ENCODE measurements around the gene MAPK7. TPM values are rescaled to one million over a fixed set of nuclear protein-coding genes. Genes with fewer than 3 reads are reported as not detected.

Gene MAPK7
- total RNA-seq, 1 donor from 2014 or later, result 44.3 TPM

GRCh38 chr17:19365833-19366636 lies 12.3 kb upstream of the MAPK7 start:
- Mint-ChIP-seq H3K27me3 (no peaks in the 10 kb centered on the region), H3K36me3 (no peaks in the 10 kb centered on the region), H3K4me1 (ENCODE audit: unreplicated experiment) (peaks cover 13% of the 10 kb centered on the region), H3K27ac (peak overlapping the region; percentile 7), H3K4me3 (no peak overlapping the region), H3K9me3 (no peaks in the 10 kb centered on the region)
- no peak for TF ChIP-seq CTCF (conservative IDR thresholded peaks at IDR 0.05)
- DNase-seq (ENCODE audit: extremely low spot score, unreplicated experiment), result no peak

- Mint-ChIP-seq H3K4me3 (no peak overlapping the region), H3K27ac (no peak overlapping the region), H3K27me3 (no peaks in the 10 kb centered on the region), H3K4me1 (ENCODE audit: unreplicated experiment) (peaks cover 9% of the 10 kb centered on the region), H3K36me3 (no peaks in the 10 kb centered on the region), H3K9me3 (no peaks in the 10 kb centered on the region)
- DNase-seq (ENCODE audit: extremely low spot score, unreplicated experiment), result no peak
- no peak for TF ChIP-seq CTCF (conservative IDR thresholded peaks at IDR 0.05)
These were observed 11.7 kb upstream of the MAPK7 start for GRCh38 chr17:19366637-19366972.

- DNase-seq (ENCODE audit: extremely low spot score, unreplicated experiment), result no peak
- no peak overlapping the region for H3K27ac Mint-ChIP-seq
- no peaks in the 10 kb centered on the region for H3K36me3 Mint-ChIP-seq
- no peaks in the 10 kb centered on the region for H3K9me3 Mint-ChIP-seq
- H3K4me1 Mint-ChIP-seq (ENCODE audit: unreplicated experiment), result peaks cover 3% of the 10 kb centered on the region
- TF ChIP-seq CTCF (conservative IDR thresholded peaks at IDR 0.05), result no peak
- no peaks in the 10 kb centered on the region for H3K27me3 Mint-ChIP-seq
- no peak overlapping the region for H3K4me3 Mint-ChIP-seq
These were observed 10.1 kb upstream of the MAPK7 start for GRCh38 chr17:19368229-19368628.

DNA sequence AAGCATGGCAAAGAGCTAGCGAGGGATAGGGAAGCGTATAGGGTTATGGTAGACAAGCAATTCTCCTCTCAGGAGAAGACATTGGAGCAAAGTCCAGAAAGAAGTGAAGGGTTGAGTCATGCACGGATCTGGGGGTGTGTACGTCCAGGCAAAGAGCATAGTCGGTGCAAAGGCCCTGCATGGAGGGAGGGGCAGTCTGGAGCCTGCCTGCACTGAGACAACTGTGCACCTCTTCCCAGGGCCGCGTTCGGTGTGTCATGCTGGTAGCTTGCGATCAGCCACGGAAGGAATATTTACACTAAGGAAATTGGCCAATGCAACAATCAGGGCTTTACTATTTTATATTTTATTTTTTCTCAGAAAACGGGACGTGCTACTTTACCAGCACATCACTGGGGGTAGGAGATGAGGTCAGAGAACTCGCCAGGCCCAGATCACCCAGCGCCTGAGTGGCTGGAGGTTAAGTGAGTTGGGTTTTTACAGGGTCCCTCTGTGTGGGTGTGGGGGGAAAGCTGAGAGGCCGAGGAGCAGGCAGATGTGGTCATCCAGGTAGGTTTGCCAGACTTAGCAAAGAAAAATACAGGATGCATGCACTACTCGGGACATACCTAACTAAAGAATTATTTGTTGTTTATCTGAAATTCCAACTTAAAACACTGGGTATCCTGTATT lies 9.1 kb upstream of the MAPK7 start:
- Mint-ChIP-seq H3K4me1 (ENCODE audit: unreplicated experiment) (peaks cover 4% of the 10 kb centered on the region), H3K9me3 (no peaks in the 10 kb centered on the region), H3K4me3 (no peak overlapping the region), H3K27me3 (no peaks in the 10 kb centered on the region), H3K27ac (peak overlapping the region; percentile 62), H3K36me3 (no peaks in the 10 kb centered on the region)
- no peak for DNase-seq (ENCODE audit: extremely low spot score, unreplicated experiment)
- TF ChIP-seq CTCF (conservative IDR thresholded peaks at IDR 0.05), result no peak

DNA sequence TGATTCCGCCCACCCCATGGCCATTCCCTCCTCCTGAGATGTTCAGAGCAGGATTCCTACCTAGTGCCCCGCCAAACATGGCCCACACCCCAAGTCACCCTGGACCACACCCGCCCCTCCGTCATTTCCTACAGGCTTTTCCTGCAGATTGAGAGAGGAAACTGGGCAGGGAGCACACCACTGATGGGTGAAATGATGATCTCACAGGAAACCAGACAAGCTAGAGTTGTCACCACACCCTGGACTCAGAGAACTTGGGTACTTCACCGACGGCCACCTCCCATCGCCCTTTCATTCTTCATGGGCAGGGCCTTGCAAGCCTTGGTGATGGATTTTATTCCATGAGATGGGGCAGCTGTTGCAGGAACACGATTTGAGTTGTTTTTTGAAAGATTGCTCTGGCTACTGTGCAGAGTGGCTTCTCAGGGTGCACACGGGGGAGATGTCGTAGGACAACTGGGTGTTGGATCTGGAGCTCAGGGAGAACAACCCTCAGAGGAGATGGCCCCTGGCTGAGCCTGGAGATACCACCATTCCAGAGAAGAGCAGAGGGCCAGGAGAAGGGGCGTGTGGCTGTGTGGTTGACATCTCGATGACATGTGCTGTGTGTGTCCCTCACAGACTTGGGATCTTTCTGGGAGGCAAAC lies 8.3 kb upstream of the MAPK7 start:
- H3K36me3 Mint-ChIP-seq, result no peaks in the 10 kb centered on the region
- TF ChIP-seq CTCF (conservative IDR thresholded peaks at IDR 0.05), result no peak
- H3K4me3 Mint-ChIP-seq, result peak overlapping the region; percentile 64
- no peaks in the 10 kb centered on the region for H3K9me3 Mint-ChIP-seq
- H3K27me3 Mint-ChIP-seq, result no peaks in the 10 kb centered on the region
- no peak for DNase-seq (ENCODE audit: extremely low spot score, unreplicated experiment)
- peak overlapping the region; percentile 62 for H3K27ac Mint-ChIP-seq
- peaks cover 8% of the 10 kb centered on the region for H3K4me1 Mint-ChIP-seq (ENCODE audit: unreplicated experiment)

All from type B pancreatic cell (in vitro differentiated cells).